Amniotic stem cell (primary cell): ENCODE measurements around the gene NHSL1.

ENCODE experiments used
- DNase-seq: peaks from one replicate; lab custom pipeline; 2025; lab: John Stamatoyannopoulos, UW

The NHSL1 gene

DNA sequence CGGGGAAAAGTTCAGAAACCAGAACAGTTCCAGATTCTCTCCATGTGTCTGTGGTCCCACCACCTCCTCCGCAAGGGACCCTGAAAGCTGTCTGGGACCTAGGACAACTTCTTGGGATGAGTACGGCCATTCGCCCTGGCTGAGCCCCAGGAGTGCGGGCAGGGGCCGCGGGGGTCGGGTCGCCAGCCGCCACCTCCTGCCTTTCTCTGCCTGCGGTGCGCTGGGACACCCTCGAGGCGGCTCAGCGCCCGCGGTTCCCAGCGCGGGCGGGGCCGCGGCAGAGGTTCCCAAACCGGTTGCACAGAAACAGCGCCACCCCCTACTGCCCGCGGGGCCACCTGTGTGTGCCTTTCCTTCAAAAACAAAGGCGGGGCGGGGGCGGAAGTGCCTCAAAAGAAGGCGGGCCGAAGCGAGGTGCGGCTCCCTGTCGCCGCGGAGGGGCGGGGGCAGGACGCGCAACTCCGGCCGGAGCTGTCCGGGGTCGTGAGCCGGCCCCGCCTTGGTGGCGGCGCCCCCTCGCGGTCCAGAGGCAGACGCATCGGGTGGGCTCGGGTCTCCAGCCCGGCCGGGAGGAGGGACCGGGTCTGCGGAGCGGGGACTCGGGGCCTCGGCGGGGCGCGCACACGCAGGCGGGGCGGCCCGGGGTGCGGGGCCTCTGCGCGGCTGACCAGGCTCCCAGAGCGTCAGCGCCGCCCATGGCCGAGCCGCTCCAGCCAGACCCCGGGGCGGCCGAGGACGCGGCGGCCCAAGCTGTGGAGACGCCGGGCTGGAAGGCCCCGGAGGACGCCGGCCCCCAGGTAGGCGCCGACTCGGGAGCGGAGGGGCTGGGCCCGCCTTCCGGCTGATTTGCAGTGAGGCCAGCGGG lies 95.3 kb downstream of the NHSL1 start, which contains the start of gene HEBP2:
Gene HEBP2, plus strand, starts transcription at position 423 of the 865 bp plus-strand sequence. Its CDS starts 273 bp downstream, at position 696.
- peak; percentile 57 for DNase-seq

- no peak for DNase-seq
These were observed 95.9 kb downstream of the NHSL1 start for GRCh38 chr6:138403324-138403800.

GRCh38 chr6:138402838-138403187 lies 96.5 kb downstream of the NHSL1 start:
- no peak for DNase-seq

GRCh38 chr6:138401960-138402837 lies 97.1 kb downstream of the NHSL1 start:
- DNase-seq = no peak

DNA sequence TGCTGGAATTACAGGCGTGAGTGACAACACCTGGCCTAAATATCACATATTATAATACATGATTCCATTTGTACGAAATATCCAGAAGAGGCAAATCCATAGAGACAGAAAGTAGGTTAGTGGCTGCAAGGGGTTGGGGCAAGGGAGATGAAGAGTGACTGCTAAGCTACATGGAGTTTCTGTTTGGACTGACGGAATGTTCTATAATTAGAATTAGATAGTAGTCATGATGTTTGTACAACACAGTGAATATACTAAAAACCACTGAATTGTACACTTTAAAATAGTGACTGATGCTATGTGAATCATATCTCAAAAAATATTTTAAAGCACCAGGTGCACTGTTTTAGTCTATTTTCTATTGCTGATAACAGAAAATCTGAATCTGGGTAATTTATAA lies 99.0 kb downstream of the NHSL1 start:
- no peak for DNase-seq

DNA sequence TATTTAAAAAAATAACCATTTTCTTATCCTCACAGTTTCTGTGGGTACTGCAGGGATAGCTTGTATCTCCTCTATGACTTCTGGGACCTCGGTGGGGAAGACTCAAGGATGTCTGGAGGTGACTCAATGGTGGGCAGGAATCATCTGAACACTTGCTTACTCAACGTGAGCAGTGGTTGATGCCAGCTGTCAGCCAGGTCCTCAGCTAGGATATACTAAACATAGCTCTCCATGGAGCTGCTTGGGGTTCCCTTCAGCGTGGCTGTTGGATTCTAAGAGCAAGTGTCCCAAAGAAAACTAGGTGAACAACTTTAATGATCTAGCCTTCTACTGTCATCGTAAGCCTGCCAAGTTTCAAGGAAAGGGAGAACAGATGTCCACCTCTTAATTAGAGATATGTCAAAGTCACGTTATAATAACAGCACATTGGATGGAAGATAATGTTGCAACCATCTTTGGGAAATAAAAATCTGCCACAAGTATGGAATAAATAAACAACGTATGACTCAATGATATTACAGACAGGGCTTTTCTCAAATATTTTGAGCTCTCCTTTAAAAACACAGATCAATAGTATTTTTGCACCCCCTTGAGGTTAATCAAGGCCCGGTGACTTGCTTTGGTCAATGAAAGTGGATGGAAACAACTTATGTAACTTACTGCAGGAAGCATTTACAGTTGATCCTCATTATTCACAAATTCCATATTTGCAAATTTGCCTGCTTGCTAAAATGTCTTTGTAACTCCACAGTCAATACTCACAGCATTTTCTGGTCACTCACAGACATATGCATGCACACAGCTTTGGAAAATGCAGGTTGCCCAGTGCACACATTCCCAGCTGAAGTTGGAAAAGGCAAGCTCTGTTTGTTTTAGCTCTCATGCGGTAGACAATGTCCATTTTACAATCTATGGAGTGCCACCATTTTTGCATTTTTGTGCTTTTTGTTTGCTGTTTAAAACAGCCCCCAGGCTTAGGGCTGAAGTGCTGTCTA lies 101.9 kb downstream of the NHSL1 start:
- DNase-seq = no peak

GRCh38 chr6:138396709-138397108 lies 102.6 kb downstream of the NHSL1 start:
- DNase-seq = no peak

GRCh38 chr6:138393871-138394783 lies 105.2 kb downstream of the NHSL1 start:
- DNase-seq = no peak

DNA sequence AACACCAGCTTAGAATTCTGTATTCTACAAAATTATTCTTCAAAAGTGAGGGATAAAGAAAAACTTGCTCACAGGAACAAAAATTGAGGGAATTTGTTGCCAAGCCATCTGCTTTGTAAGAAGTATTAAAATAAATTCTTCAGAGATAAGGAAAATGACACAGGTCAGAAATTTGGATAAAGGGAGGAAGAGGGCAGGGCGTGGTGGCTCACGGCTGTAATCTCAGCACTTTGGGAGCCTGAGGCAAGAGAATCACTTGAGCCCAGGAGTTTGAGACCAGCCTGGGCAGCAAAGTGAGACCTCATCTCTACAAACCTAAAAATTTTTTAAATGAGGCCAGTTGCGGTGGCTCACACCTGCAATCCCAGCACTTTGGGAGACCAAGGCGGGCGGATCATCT lies 109.7 kb downstream of the NHSL1 start:
- no peak for DNase-seq

- no peak for DNase-seq
These were observed 111.5 kb downstream of the NHSL1 start for GRCh38 chr6:138387577-138388368.

DNA sequence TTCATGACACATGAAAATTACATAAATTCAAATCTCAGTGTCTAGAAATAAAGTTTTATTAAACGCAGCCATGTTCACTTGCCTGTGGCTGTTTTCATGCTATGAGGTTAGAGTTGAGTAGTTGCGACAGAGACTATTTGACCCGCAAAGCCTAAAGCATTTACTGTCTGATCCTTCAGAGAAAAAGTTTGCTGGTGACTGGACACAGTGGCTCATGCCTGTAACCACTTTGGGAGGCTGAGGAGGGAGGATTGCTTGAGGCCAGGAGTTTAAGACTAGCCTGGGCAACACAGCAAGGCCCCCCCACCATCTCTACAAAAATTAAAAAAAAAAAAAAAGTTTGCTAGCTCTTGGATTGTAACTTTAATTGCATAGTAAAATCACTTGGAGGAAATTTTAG lies 112.4 kb downstream of the NHSL1 start:
- no peak for DNase-seq

DNA sequence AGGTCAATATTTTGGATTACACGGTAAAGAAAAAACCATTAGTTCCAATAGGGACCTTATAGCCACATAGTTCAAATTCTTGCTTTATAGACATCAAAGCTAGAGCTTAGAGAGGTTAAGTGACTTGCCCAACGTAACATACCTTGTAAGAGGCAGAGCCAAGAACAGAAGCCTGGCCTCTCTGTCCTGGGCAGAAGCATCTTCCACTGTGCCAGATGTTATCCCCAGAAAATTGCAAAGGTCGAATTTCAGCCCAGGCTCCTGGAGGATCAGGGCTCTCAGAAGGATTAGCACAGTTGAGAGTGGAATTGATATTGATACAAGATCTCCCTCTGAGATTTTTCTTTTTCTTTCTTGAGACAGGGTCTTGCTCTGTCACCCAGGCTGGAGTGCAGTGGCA lies 115.5 kb downstream of the NHSL1 start:
- DNase-seq = no peak

DNA sequence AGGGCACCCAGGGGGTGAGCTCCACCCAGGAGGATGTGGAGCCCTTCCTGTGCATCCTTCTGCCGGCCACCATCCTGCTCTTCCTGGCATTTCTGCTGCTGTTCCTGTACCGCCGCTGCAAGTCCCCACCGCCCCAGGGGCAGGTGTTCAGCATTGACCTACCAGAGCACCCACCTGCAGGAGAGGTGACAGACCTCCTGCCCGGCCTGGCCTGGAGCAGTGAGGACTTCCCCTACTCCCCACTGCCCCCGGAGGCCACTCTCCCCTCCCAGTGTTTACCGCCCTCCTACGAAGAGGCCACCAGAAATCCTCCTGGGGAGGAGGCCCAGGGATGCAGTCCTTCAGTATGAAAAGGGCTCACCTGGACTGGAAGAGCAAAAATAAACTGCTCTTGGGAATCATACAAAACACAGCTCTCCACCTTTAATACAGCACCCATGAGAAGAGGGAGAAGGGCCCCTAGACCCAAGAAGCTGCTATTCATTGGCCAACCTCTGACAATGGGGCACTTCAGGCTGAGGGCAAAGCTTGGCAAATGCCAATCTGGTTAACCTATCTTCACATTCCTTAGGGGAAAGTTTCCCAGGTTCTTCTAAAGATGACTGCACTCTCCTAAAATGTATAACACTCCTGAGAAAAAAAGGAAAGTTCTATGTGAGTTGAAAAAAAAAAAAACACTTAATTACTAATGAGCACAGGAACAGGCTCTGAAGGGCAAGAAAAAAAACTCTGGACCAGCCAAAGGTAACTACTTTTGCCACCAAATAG lies 116.6 kb downstream of the NHSL1 start:
- no peak for DNase-seq

- DNase-seq = no peak
These were observed 120.8 kb downstream of the NHSL1 start for GRCh38 chr6:138378463-138378862.

- no peak for DNase-seq
These were observed 121.5 kb downstream of the NHSL1 start, which contains the start of gene SMIM28 for GRCh38 chr6:138377844-138378243. Gene SMIM28, plus strand, starts transcription at chr6:138377905. Its CDS starts 168 bp downstream, at chr6:138378073.

GRCh38 chr6:138377042-138377441 lies 122.3 kb downstream of the NHSL1 start:
- DNase-seq = no peak

DNA sequence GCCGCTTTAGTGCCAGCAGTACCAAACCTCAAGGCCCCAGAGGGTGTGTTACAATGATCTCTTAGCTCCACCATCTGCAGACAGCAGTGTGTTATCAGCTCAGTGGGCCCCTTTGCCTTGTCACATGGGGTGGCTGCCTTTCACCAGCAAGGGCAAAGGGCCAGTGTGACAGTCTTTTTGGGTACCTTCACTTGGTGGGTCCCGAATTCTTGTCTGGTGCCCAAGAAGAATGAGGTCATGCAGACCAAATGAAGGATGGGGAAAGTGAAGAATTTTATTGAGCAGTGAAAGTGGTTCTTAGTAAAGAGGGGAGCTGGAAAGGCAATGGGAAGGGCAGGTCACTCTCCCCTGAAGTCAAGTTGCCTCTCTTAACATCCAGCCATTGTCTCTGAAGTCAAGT lies 124.5 kb downstream of the NHSL1 start:
- no peak for DNase-seq

- no peak for DNase-seq
These were observed 125.1 kb downstream of the NHSL1 start for GRCh38 chr6:138374230-138374629.
